ENCODE data around the gene PSMC3. TPM values are rescaled to one million over a fixed set of nuclear protein-coding genes. Genes with fewer than 3 reads are reported as not detected.

PSMC3 gene
- total and polyA plus RNA-seq, 9 of the 15 experiments (the other 6 are each of a cell fraction or from before 2014, with no cell fraction given): 44.3 to 324 (median 240) TPM

DNA sequence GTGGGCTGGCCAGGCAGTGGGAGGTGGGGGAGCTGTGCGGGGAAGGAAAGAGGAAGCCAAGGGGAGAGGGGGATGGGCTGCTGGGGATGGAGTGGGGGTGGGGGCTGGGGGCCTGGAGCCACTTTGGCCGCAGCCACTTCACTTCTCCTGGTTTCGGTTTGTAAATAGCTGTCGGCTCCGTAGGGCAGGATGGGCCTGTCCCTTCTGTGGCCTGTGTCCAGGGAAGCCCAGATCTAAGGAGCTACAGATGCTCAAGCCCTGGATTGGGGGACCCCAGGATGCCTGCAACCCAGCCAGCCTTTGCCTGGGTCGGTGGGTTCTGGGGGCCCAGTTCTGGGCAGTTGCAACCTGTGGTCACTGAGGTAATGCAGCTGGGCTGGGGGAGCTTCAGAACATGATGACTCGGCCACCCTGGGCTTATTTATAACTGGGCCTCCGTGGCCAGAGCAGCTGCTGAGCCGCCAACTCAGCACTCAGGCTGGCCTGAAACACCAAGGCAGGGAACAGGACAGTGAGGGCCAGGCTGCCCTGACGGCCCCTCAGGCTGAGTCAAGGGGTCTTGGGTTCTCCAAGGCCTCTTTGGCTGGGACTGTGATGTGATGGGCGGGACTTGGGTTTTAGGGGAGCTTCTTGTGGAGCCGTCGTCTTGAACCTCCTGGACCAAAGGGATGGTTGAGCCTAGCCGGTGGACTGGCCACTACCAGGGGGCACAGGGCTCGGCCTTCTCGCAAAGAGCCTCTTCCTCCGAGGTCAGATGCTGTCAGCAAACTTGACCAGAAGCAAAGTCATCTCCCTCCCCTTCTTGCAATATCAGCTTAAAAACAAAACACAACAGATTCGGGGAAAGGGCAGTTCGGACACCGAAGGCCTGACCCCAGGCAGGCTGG is 32.8 kb downstream of the PSMC3 start (continued):
- TF ChIP-seq MED1 (CRISPR knock-in tag; IDR thresholded peaks at IDR 0.05; ENCODE audit: borderline replicate concordance): no peak
- TF ChIP-seq ASH1L (IDR thresholded peaks at IDR 0.05; ENCODE audit: borderline replicate concordance, low read depth, partially characterized antibody): no peak
- no peak for TF ChIP-seq ZZZ3 (IDR thresholded peaks at IDR 0.05)
- no peak for TF ChIP-seq ZNF644 (tag; IDR thresholded peaks at IDR 0.05; ENCODE audit: low read depth)
- no peak for TF ChIP-seq PYGO2 (tag; IDR thresholded peaks at IDR 0.05)
- TF ChIP-seq ZBTB7A (IDR thresholded peaks at IDR 0.05; ENCODE audit: borderline replicate concordance, control insufficient read depth, low read depth, low read length): peak; percentile 84
- no peak; a peak in 1 of 4 replicates for TF ChIP-seq MAZ (CRISPR knock-in tag; conservative IDR thresholded peaks at IDR 0.05 in 1 of 2, IDR thresholded peaks at IDR 0.05 in 1 of 2)
- TF ChIP-seq DPF2 (IDR thresholded peaks at IDR 0.05): no peak
- TF ChIP-seq, protein P1, sequence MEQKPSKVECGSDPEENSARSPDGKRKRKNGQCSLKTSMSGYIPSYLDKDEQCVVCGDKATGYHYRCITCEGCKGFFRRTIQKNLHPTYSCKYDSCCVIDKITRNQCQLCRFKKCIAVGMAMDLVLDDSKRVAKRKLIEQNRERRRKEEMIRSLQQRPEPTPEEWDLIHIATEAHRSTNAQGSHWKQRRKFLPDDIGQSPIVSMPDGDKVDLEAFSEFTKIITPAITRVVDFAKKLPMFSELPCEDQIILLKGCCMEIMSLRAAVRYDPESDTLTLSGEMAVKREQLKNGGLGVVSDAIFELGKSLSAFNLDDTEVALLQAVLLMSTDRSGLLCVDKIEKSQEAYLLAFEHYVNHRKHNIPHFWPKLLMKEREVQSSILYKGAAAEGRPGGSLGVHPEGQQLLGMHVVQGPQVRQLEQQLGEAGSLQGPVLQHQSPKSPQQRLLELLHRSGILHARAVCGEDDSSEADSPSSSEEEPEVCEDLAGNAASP (IDR thresholded peaks at IDR 0.05): no peak
- TF ChIP-seq CHD4 (IDR thresholded peaks at IDR 0.05; ENCODE audit: insufficient read depth, insufficient replicate concordance, low read depth, low read length, poor library complexity, severe bottlenecking): no peak
- TF ChIP-seq GATAD2B (IDR thresholded peaks at IDR 0.05; ENCODE audit: borderline replicate concordance): no peak
- no peak for TF ChIP-seq PTRF (tag; IDR thresholded peaks at IDR 0.05)
- TF ChIP-seq, protein P2, sequence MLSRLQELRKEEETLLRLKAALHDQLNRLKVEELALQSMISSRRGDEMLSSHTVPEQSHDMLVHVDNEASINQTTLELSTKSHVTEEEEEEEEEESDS (CRISPR knock-in tag; IDR thresholded peaks at IDR 0.05): no peak
- no peak for TF ChIP-seq SMAD4 (CRISPR knock-in tag; conservative IDR thresholded peaks at IDR 0.05)
- TF ChIP-seq ZNF239 (CRISPR knock-in tag; IDR thresholded peaks at IDR 0.05): no peak; the same call in 1 of the 2 replicates
- no peak for TF ChIP-seq ZNF561 (CRISPR knock-in tag; conservative IDR thresholded peaks at IDR 0.05)
- no peak for TF ChIP-seq GABPA (tag; conservative IDR thresholded peaks at IDR 0.05; ENCODE audit: low read depth)
- TF ChIP-seq, protein P3, sequence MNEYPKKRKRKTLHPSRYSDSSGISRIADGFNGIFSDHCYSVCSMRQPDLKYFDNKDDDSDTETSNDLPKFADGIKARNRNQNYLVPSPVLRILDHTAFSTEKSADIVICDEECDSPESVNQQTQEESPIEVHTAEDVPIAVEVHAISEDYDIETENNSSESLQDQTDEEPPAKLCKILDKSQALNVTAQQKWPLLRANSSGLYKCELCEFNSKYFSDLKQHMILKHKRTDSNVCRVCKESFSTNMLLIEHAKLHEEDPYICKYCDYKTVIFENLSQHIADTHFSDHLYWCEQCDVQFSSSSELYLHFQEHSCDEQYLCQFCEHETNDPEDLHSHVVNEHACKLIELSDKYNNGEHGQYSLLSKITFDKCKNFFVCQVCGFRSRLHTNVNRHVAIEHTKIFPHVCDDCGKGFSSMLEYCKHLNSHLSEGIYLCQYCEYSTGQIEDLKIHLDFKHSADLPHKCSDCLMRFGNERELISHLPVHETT (CRISPR knock-in tag; conservative IDR thresholded peaks at IDR 0.05 in 1 of 2, IDR thresholded peaks at IDR 0.05 in 1 of 2): no peak
- TF ChIP-seq ZSCAN32 (CRISPR knock-in tag; IDR thresholded peaks at IDR 0.05): no peak
- TF ChIP-seq GTF2E2 (tag; IDR thresholded peaks at IDR 0.05): no peak
- TF ChIP-seq, protein P4, sequence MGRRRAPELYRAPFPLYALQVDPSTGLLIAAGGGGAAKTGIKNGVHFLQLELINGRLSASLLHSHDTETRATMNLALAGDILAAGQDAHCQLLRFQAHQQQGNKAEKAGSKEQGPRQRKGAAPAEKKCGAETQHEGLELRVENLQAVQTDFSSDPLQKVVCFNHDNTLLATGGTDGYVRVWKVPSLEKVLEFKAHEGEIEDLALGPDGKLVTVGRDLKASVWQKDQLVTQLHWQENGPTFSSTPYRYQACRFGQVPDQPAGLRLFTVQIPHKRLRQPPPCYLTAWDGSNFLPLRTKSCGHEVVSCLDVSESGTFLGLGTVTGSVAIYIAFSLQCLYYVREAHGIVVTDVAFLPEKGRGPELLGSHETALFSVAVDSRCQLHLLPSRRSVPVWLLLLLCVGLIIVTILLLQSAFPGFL (CRISPR knock-in tag; IDR thresholded peaks at IDR 0.05): no peak
- TF ChIP-seq MYBL2 (IDR thresholded peaks at IDR 0.05; ENCODE audit: low read depth): no peak
- no peak for TF ChIP-seq MYBL2 (CRISPR knock-in tag; IDR thresholded peaks at IDR 0.05; ENCODE audit: borderline replicate concordance)
- no peak for TF ChIP-seq ZKSCAN8 (CRISPR knock-in tag; IDR thresholded peaks at IDR 0.05)
